ENCODE data around the gene MRAP.

DNA sequence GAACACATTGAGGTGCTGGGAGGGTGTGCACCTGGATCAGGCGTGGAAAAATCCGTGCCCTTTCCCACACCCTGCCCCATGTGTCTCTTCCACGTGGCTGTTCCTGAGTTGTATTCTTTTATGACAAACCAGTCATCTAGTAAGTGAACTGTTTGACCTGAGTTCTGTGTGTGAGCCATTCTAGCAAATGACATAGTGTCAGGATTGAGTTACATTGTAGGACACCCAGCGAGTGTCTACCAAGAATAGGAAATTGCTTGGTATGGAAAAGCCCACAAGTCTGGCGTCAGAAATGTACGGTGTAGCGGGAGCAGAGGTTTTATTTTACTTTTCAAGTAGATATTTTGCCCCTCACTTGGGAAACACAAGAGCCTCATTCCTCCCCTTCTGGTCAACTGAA, 1.2 kb upstream of the MRAP start:
- no peak for TF ChIP-seq FOS (IDR thresholded peaks at IDR 0.05; ENCODE audit: borderline replicate concordance, extremely low read depth, insufficient read length)
- TF ChIP-seq, protein P1, sequence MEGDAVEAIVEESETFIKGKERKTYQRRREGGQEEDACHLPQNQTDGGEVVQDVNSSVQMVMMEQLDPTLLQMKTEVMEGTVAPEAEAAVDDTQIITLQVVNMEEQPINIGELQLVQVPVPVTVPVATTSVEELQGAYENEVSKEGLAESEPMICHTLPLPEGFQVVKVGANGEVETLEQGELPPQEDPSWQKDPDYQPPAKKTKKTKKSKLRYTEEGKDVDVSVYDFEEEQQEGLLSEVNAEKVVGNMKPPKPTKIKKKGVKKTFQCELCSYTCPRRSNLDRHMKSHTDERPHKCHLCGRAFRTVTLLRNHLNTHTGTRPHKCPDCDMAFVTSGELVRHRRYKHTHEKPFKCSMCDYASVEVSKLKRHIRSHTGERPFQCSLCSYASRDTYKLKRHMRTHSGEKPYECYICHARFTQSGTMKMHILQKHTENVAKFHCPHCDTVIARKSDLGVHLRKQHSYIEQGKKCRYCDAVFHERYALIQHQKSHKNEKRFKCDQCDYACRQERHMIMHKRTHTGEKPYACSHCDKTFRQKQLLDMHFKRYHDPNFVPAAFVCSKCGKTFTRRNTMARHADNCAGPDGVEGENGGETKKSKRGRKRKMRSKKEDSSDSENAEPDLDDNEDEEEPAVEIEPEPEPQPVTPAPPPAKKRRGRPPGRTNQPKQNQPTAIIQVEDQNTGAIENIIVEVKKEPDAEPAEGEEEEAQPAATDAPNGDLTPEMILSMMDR (IDR thresholded peaks at IDR 0.05 in 2 of 3, conservative IDR thresholded peaks at IDR 0.05 in 1 of 3; ENCODE audit: control insufficient read depth in 2 of 3, extremely low read depth in 1 of 3, insufficient read depth in 1 of 3, low read depth in 3 of 3, low read length in 3 of 3): no peak
- TF ChIP-seq, protein P2, sequence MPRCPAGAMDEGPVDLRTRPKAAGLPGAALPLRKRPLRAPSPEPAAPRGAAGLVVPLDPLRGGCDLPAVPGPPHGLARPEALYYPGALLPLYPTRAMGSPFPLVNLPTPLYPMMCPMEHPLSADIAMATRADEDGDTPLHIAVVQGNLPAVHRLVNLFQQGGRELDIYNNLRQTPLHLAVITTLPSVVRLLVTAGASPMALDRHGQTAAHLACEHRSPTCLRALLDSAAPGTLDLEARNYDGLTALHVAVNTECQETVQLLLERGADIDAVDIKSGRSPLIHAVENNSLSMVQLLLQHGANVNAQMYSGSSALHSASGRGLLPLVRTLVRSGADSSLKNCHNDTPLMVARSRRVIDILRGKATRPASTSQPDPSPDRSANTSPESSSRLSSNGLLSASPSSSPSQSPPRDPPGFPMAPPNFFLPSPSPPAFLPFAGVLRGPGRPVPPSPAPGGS (IDR thresholded peaks at IDR 0.05; ENCODE audit: borderline replicate concordance, insufficient read depth, low read depth, low read length, poor library complexity, severe bottlenecking): no peak
- TF ChIP-seq ZZZ3 (IDR thresholded peaks at IDR 0.05; ENCODE audit: control insufficient read depth, insufficient read length, low read depth): no peak
- no peak for TF ChIP-seq FOXM1 (IDR thresholded peaks at IDR 0.05; ENCODE audit: low read depth, low read length)
- TF ChIP-seq, protein P3, sequence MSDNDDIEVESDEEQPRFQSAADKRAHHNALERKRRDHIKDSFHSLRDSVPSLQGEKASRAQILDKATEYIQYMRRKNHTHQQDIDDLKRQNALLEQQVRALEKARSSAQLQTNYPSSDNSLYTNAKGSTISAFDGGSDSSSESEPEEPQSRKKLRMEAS (IDR thresholded peaks at IDR 0.05; ENCODE audit: low read depth, low read length): no peak
- no peak for TF ChIP-seq YY1 (IDR thresholded peaks at IDR 0.05; ENCODE audit: low read depth, low read length)
- no peak for TF ChIP-seq CBX3 (IDR thresholded peaks at IDR 0.05; ENCODE audit: borderline replicate concordance, low read depth)
- no peak for TF ChIP-seq SIN3A (IDR thresholded peaks at IDR 0.05; ENCODE audit: low read depth, low read length)
- no peak for TF ChIP-seq SP1 (IDR thresholded peaks at IDR 0.05; ENCODE audit: low read depth, low read length)
- TF ChIP-seq, protein P4, sequence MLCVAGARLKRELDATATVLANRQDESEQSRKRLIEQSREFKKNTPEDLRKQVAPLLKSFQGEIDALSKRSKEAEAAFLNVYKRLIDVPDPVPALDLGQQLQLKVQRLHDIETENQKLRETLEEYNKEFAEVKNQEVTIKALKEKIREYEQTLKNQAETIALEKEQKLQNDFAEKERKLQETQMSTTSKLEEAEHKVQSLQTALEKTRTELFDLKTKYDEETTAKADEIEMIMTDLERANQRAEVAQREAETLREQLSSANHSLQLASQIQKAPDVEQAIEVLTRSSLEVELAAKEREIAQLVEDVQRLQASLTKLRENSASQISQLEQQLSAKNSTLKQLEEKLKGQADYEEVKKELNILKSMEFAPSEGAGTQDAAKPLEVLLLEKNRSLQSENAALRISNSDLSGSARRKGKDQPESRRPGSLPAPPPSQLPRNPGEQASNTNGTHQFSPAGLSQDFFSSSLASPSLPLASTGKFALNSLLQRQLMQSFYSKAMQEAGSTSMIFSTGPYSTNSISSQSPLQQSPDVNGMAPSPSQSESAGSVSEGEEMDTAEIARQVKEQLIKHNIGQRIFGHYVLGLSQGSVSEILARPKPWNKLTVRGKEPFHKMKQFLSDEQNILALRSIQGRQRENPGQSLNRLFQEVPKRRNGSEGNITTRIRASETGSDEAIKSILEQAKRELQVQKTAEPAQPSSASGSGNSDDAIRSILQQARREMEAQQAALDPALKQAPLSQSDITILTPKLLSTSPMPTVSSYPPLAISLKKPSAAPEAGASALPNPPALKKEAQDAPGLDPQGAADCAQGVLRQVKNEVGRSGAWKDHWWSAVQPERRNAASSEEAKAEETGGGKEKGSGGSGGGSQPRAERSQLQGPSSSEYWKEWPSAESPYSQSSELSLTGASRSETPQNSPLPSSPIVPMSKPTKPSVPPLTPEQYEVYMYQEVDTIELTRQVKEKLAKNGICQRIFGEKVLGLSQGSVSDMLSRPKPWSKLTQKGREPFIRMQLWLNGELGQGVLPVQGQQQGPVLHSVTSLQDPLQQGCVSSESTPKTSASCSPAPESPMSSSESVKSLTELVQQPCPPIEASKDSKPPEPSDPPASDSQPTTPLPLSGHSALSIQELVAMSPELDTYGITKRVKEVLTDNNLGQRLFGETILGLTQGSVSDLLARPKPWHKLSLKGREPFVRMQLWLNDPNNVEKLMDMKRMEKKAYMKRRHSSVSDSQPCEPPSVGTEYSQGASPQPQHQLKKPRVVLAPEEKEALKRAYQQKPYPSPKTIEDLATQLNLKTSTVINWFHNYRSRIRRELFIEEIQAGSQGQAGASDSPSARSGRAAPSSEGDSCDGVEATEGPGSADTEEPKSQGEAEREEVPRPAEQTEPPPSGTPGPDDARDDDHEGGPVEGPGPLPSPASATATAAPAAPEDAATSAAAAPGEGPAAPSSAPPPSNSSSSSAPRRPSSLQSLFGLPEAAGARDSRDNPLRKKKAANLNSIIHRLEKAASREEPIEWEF (IDR thresholded peaks at IDR 0.05; ENCODE audit: insufficient replicate concordance, low read depth, low read length): no peak
- TF ChIP-seq CHD4 (IDR thresholded peaks at IDR 0.05): no peak
- TF ChIP-seq, protein P5, sequence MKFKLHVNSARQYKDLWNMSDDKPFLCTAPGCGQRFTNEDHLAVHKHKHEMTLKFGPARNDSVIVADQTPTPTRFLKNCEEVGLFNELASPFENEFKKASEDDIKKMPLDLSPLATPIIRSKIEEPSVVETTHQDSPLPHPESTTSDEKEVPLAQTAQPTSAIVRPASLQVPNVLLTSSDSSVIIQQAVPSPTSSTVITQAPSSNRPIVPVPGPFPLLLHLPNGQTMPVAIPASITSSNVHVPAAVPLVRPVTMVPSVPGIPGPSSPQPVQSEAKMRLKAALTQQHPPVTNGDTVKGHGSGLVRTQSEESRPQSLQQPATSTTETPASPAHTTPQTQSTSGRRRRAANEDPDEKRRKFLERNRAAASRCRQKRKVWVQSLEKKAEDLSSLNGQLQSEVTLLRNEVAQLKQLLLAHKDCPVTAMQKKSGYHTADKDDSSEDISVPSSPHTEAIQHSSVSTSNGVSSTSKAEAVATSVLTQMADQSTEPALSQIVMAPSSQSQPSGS (IDR thresholded peaks at IDR 0.05; ENCODE audit: low read length): no peak
- no peak for TF ChIP-seq EP300 (IDR thresholded peaks at IDR 0.05; ENCODE audit: borderline replicate concordance in 1 of 2, control insufficient read depth in 1 of 2, low read depth in 2 of 2, low read length in 2 of 2)
